ENCODE measurements around the gene HRC.

- no peak for TF ChIP-seq CTCF (IDR thresholded peaks at IDR 0.05)
- no peak for TF ChIP-seq POLR2A (IDR thresholded peaks at IDR 0.05)
Observed at GRCh38 chr19:49155820-49156346, 687 bp upstream of the HRC start.

Measured in right lobe of liver (tissue), 4 donors.